ENCODE measurements around the gene AP3S1.
A peak's percentile ranks its signal among the peaks of the same experiment; 100 is the strongest.

The AP3S1 gene

GRCh38 chr5:115961381-115962238 lies 119.9 kb downstream of the AP3S1 start:
- DNase-seq = no peak
- intact Hi-C loops (cut with DNase I) = no loop called here

GRCh38 chr5:115962239-115962564 lies 120.5 kb downstream of the AP3S1 start, which contains the start of gene LVRN:
LVRN (plus strand) TSS chr5:115962475; CDS start chr5:115962618, 143 bp downstream.
- intact Hi-C loops (cut with DNase I) = no loop called here
- DNase-seq = no peak

GRCh38 chr5:115962565-115963402 lies 121.0 kb downstream of the AP3S1 start:
- intact Hi-C loops (cut with DNase I) = no loop called here
- DNase-seq = peak in 6 of 42 donors; percentile 3 to 46 (median 13)

GRCh38 chr5:115963566-115963965 lies 121.8 kb downstream of the AP3S1 start:
- intact Hi-C loops (cut with DNase I) = no loop called here
- no peak for DNase-seq
